K562 (cell line): ENCODE results near the gene ACTN3. TPM values are rescaled to one million over a fixed set of nuclear protein-coding genes. Genes with fewer than 3 reads are reported as not detected.

Experiments used
- ATAC-seq: fragments of 200-7000 bp; cut with Tn5 transposase; 3 replicates; pipeline ENCODE4 v1.9.1; 2020; ENCODE audit warnings: moderate library complexity
- BruUV-seq: library from RNA; stranded (reverse); fragments of 400-500 nt; replicated peaks from 2 replicates; lab custom pipeline; 2021; lab: Mats Ljungman, UMichigan
- CTCF ChIA-PET: fragments of 300-600 bp; formaldehyde crosslinking; extraction: SDS; loops from one replicate; lab custom pipeline; 2021; ENCODE audit warnings: low intra/inter-chr PET ratio; lab: Yijun Ruan, JAX
- POLR2A ChIA-PET: fragments of 300-600, 350-650 bp; sonication (Branson Sonifier 250); formaldehyde crosslinking; extraction: SDS; loops from one replicate; lab custom pipeline; 2021; ENCODE audit warnings: antibody characterized with exemption, inconsistent platforms; lab: Yijun Ruan, JAX
- DNase-seq, 4 experiments: peaks; one replicate each; pipeline versions ENCODE4 v3.0.0 to v3.0.0-alpha.2; 2011 to 2018; ENCODE audit warnings: low spot score in 3 of 4, mixed read lengths in 3 of 4; ENCODE audit errors: extremely low read depth in 1 of 4
- FAIRE-seq: peaks from 2 replicates; lab custom pipeline; 2011; peaks lifted over from hg19 to GRCh38; lab: Jason Lieb, UNC
- H2AFZ ChIP-seq: 2 replicates; pipeline ENCODE4 v1.6.0; 2011; ENCODE audit warnings: low read depth, low read length, control low read depth, inconsistent platforms
- H3K27ac ChIP-seq: fragments of 200-600 bp; 3 replicates; pipeline ENCODE4 v1.8.0; 2011; ENCODE audit warnings: low read depth, mild to moderate bottlenecking, control low read depth, inconsistent platforms, low read length, moderate library complexity, mixed read lengths; ENCODE audit errors: extremely low read depth
- H3K27me3 ChIP-seq, 2 experiments: fragments of 300-600 bp in 1 of 2; 2 replicates in 1 of 2; 3 replicates in 1 of 2; pipeline versions ENCODE4 v1.6.0 to v1.8.0; 2011; ENCODE audit warnings: inconsistent platforms in 2 of 2, low read length in 2 of 2, mild to moderate bottlenecking in 1 of 2, mixed read lengths in 1 of 2, moderate library complexity in 1 of 2; ENCODE audit not compliant: control insufficient read depth in 2 of 2, insufficient read depth in 2 of 2
- H3K36me3 ChIP-seq: fragments of 300-600 bp; 3 replicates; pipeline ENCODE4 v1.8.0; 2011; ENCODE audit warnings: mild to moderate bottlenecking, low read length, inconsistent platforms; ENCODE audit not compliant: control insufficient read depth, insufficient read depth
- H3K4me1 ChIP-seq, 2 experiments: fragments of 200-600 bp in 1 of 2; replicated peaks in 1 of 2; 2 replicates in 1 of 2; 3 replicates in 1 of 2; pipeline versions ENCODE4 v1.5.1 to v1.8.0; 2011; ENCODE audit warnings: inconsistent platforms in 2 of 2, low read length in 2 of 2, mild to moderate bottlenecking in 1 of 2, mixed read lengths in 1 of 2, moderate library complexity in 1 of 2; ENCODE audit not compliant: control insufficient read depth in 2 of 2, insufficient read depth in 2 of 2
- H3K4me2 ChIP-seq: 2 replicates; pipeline ENCODE4 v1.6.1; 2011; ENCODE audit warnings: low read length, control low read depth, inconsistent platforms, mixed read lengths; ENCODE audit not compliant: insufficient read depth
- H3K4me3 ChIP-seq: fragments of 200-600 bp; sonication (generic), shearing (Covaris generic); 2 replicates; pipeline ENCODE4 v1.5.1; 2016; ENCODE audit warnings: control low read depth, inconsistent platforms
- H3K79me2 ChIP-seq: fragments of 200-600 bp; 3 replicates; pipeline ENCODE4 v1.8.0; 2011; ENCODE audit warnings: low read length, inconsistent platforms; ENCODE audit not compliant: control insufficient read depth, insufficient read depth
- H3K9ac ChIP-seq, 2 experiments: 2 replicates each; pipeline versions ENCODE4 v1.6.0 to v1.6.1; 2011; ENCODE audit warnings: low read depth in 2 of 2, low read length in 2 of 2, control low read depth in 1 of 2, inconsistent platforms in 1 of 2, mild to moderate bottlenecking in 1 of 2, mixed read lengths in 1 of 2; ENCODE audit not compliant: insufficient read depth in 1 of 2
- H3K9me1 ChIP-seq: one replicate; pipeline ENCODE4 v1.6.0; 2011; ENCODE audit warnings: inconsistent platforms, mild to moderate bottlenecking, low read length, moderate library complexity; ENCODE audit not compliant: control insufficient read depth, insufficient read depth
- H3K9me3 ChIP-seq: replicated peaks from 2 replicates; pipeline ENCODE4 v1.5.1; 2011; ENCODE audit warnings: low read depth, low read length, inconsistent platforms; ENCODE audit not compliant: control insufficient read depth, insufficient read depth
- H4K20me1 ChIP-seq: replicated peaks from 2 replicates; pipeline ENCODE4 v1.6.1; 2011; ENCODE audit warnings: low read length, inconsistent platforms, mixed read lengths; ENCODE audit not compliant: control insufficient read depth, insufficient read depth
- CBFA2T3 ChIP-seq: fragments of 450-650 bp; IDR thresholded peaks from 2 replicates; pipeline ENCODE4 v1.6.1; 2017
- CREB3 ChIP-seq: fragments of 450-650 bp; conservative IDR thresholded peaks from 2 replicates; pipeline ENCODE4 v1.6.1; 2016; ENCODE audit warnings: missing genetic modification characterization, low read depth, mild to moderate bottlenecking, missing compliant biosample characterization, moderate library complexity
- ELK3 ChIP-seq: fragments of 450-650 bp; formaldehyde crosslinking; IDR thresholded peaks from 2 replicates; pipeline ENCODE4 v1.4.0; 2020; ENCODE audit warnings: mild to moderate bottlenecking
- GTF2F1 ChIP-seq: IDR thresholded peaks from 2 replicates; pipeline ENCODE4 v1.6.1; 2011; ENCODE audit warnings: low read depth, low read length, improper control_type of control experiment
- KHSRP ChIP-seq: fragments of 450-650 bp; IDR thresholded peaks from 2 replicates; pipeline ENCODE4 v1.6.1; 2017
- KLF6 ChIP-seq: fragments of 250-450 bp; sonication (Bioruptor Pico); IDR thresholded peaks from 2 replicates; pipeline ENCODE4 v1.4.0; 2020; ENCODE audit warnings: mild to moderate bottlenecking, moderate library complexity, borderline replicate concordance
- MCM3 ChIP-seq: fragments of 450-650 bp; IDR thresholded peaks from 2 replicates; pipeline ENCODE4 v1.6.1; 2016
- MLX ChIP-seq, 2 experiments: fragments of 450-650 bp in 1 of 2; sonication (generic) in 1 of 2; formaldehyde crosslinking; conservative IDR thresholded peaks; 2 replicates each; pipeline versions ENCODE4 v1.4.0 to v1.8.1; 2020 to 2022; ENCODE audit warnings: mild to moderate bottlenecking in 1 of 2, missing genetic modification reagents in 1 of 2
- THRB ChIP-seq: fragments of 450-650 bp; formaldehyde crosslinking; conservative IDR thresholded peaks from 2 replicates; pipeline ENCODE4 v1.4.0; 2022; ENCODE audit warnings: mild to moderate bottlenecking, missing genetic modification characterization
- TOE1 ChIP-seq, 2 experiments: fragments of 450-650 bp in 1 of 2; sonication (generic) in 1 of 2; formaldehyde crosslinking in 1 of 2; IDR thresholded peaks; 2 replicates each; pipeline versions ENCODE4 v1.7.1 to v1.8.0; 2016 to 2022; ENCODE audit warnings: borderline replicate concordance in 2 of 2, mild to moderate bottlenecking in 2 of 2, antibody characterized with exemption in 1 of 2, inconsistent platforms in 1 of 2, low read depth in 1 of 2, missing genetic modification reagents in 1 of 2, moderate library complexity in 1 of 2
- TRIM25 ChIP-seq: fragments of 450-650 bp; IDR thresholded peaks from 2 replicates; pipeline ENCODE4 v1.7.0; 2016; ENCODE audit warnings: borderline replicate concordance
- YBX1 ChIP-seq: fragments of 450-650 bp; IDR thresholded peaks from 2 replicates; pipeline ENCODE4 v1.7.1; 2016; ENCODE audit warnings: mild to moderate bottlenecking
- ZBTB49 ChIP-seq: sonication (generic); formaldehyde crosslinking; IDR thresholded peaks from 2 replicates; pipeline ENCODE4 v1.8.0; 2022; ENCODE audit warnings: missing genetic modification reagents, mild to moderate bottlenecking, borderline replicate concordance
- ZFP30 ChIP-seq: fragments of 250-450 bp; sonication (Bioruptor Pico); IDR thresholded peaks from 2 replicates; pipeline ENCODE4 v1.8.0; 2022; ENCODE audit warnings: moderate library complexity, mild to moderate bottlenecking, inconsistent platforms, borderline replicate concordance
- WGBS: fragments of 100-300 bp; shearing (Covaris generic); methylation state at CpG from one replicate; pipeline ENCODE4 v1.1.6; 2016; ENCODE audit warnings: low coverage, mixed read lengths; ENCODE audit not compliant: insufficient coverage; ENCODE audit errors: missing lambda C conversion rate; 5-methylcytosine and 5-hydroxymethylcytosine counted together
- in situ Hi-C: fragments of 300-500 bp; cut with MboI; formaldehyde crosslinking; loops from 4 replicates; pipeline ENCODE4 v1.15.0; 2018; ENCODE audit warnings: inconsistent platforms, mixed read lengths
- intact Hi-C: fragments of 100-400 bp; cut with micrococcal nuclease; formaldehyde crosslinking; loops from 2 replicates; pipeline ENCODE4 v1.14.2; 2022
- polyA plus RNA-seq, 8 experiments: library from polyadenylated mRNA; depleted of rRNA in 4 of 8; stranded (reverse) in 5 of 8; unstranded in 3 of 8; fragments of >200 nt; fragmentation: Nextera tagmentation in 2 of 8; fragmentation: Illumina TruSeq in 1 of 8; extraction: Ambion mirVana in 2 of 8; extraction: Trizol in 1 of 8; gene quantifications; 2 replicates each; pipeline versions ENCODE4 v1.2.1 to v1.2.3, GENCODE V29; 2011 to 2014; ENCODE audit warnings: inconsistent platforms in 1 of 8, missing spikeins in 1 of 8
- total RNA-seq, 7 experiments: library from RNA; depleted of rRNA in 6 of 7; stranded (reverse); fragments of >200 nt in 6 of 7; fragmentation: Illumina TruSeq in 2 of 7; extraction: Trizol in 2 of 7; gene quantifications; 2 replicates each; pipeline versions ENCODE4 v1.2.1 to v1.2.3, GENCODE V29; 2011 to 2021; ENCODE audit warnings: low replicate concordance in 1 of 7

The ACTN3 gene
- total and polyA plus RNA-seq, 9 of the 15 experiments (the other 6 are each of a cell fraction or from before 2014, with no cell fraction given): not detected

GRCh38 chr11:66570850-66571180 is 24.1 kb downstream of the ACTN3 start:
- Histone ChIP-seq H3K36me3 (no peaks in the 10 kb centered on the region), H3K4me3 (no peak overlapping the region), H3K4me1 (peaks cover 8 to 19% of the 10 kb centered on the region in 2 experiments; a peak in 4 of 5 replicates), H3K9me1 (no peaks in the 10 kb centered on the region), H3K79me2 (no peaks in the 10 kb centered on the region), H3K27me3 (peaks cover 0 to 10% of the 10 kb centered on the region in 2 experiments; a peak in 2 of 5 replicates), H3K4me2 (no peak overlapping the region), H3K9ac (no peak overlapping the region), H3K9me3 (no peaks in the 10 kb centered on the region), H4K20me1 (no peaks in the 10 kb centered on the region), H3K27ac (no peak overlapping the region), H2AFZ (no peak overlapping the region)
- FAIRE-seq: no peak
- CTCF ChIA-PET: interaction anchor here (0.5 kb wide), 1 partner anchor 43 kb away, joined by 9 read pairs; no protein-coding TSS in a partner anchor
- no TSS peak for BruUV-seq
- 37% methylated on average over 2 of the region's 2 CpGs for WGBS
- intact Hi-C loops (no loop called here), in situ Hi-C loops (loop anchor here (5.0 kb wide), 1 partner anchor 111 kb away; no protein-coding TSS in a partner anchor)
- no peak for DNase-seq
- POLR2A ChIA-PET: interaction anchor here (0.8 kb wide), 1 partner anchor 67 kb away, joined by 3 read pairs; no protein-coding TSS in a partner anchor
- no peak for ATAC-seq
- TF ChIP-seq CREB3 (tag) (no peak), TRIM25 (no peak), CBFA2T3 (no peak), GTF2F1 (no peak), TOE1 (IDR thresholded peaks at IDR 0.05; ENCODE audit: borderline replicate concordance) (no peak), TOE1 (CRISPR knock-in tag; IDR thresholded peaks at IDR 0.05; ENCODE audit: borderline replicate concordance, low read depth) (no peak), KLF6 (no peak), KHSRP (no peak), MLX (CRISPR knock-in tag; conservative IDR thresholded peaks at IDR 0.05) (no peak), YBX1 (no peak), MCM3 (no peak), THRB (no peak), ZFP30 (CRISPR knock-in tag) (no peak), ZBTB49 (CRISPR knock-in tag) (no peak), ELK3 (no peak)
